MCF 10A (cell line): ENCODE data around the gene ERG28. TPM values are rescaled to one million over a fixed set of nuclear protein-coding genes. Genes with fewer than 3 reads are reported as not detected.

Experiments
- Bru-seq: library from RNA; stranded (reverse); fragments of 400-500 nt; gene quantifications from one replicate; lab custom pipeline; 2021; lab: Mats Ljungman, UMichigan
- BruChase-seq, 2 experiments: library from RNA; stranded (reverse); fragments of 400-500 nt; gene quantifications; one replicate each; lab custom pipeline; 2021; lab: Mats Ljungman, UMichigan
- BruUV-seq: library from RNA; stranded (reverse); fragments of 400-500 nt; replicated peaks from 2 replicates; lab custom pipeline; 2021; lab: Mats Ljungman, UMichigan
- CTCF ChIA-PET: fragments of 300-600 bp; sonication (Branson Sonifier 250); formaldehyde crosslinking; extraction: SDS; loops from one replicate; lab custom pipeline; 2021; ENCODE audit warnings: antibody characterized with exemption, inconsistent platforms; lab: Yijun Ruan, JAX
- POLR2A ChIA-PET: fragments of 300-600, 350-650 bp; sonication (Branson Sonifier 250); formaldehyde crosslinking; extraction: SDS; loops from one replicate; lab custom pipeline; 2020; ENCODE audit warnings: antibody characterized with exemption, inconsistent platforms; lab: Yijun Ruan, JAX
- DNase-seq: peaks from one replicate; pipeline ENCODE4 v3.0.0-alpha.2; 2018; ENCODE audit not compliant: unreplicated experiment
- H3K27ac Mint-ChIP-seq: one replicate; pipeline ENCODE4 v1.8.0; 2022; ENCODE audit warnings: mild to moderate bottlenecking, low read depth, mixed read lengths; ENCODE audit not compliant: unreplicated experiment
- H3K27me3 Mint-ChIP-seq: one replicate; pipeline ENCODE4 v1.8.0; 2022; ENCODE audit warnings: mixed read lengths; ENCODE audit not compliant: insufficient read depth, unreplicated experiment
- H3K36me3 Mint-ChIP-seq: one replicate; pipeline ENCODE4 v1.8.0; 2022; ENCODE audit warnings: mild to moderate bottlenecking, moderate library complexity, mixed read lengths; ENCODE audit not compliant: insufficient read depth, unreplicated experiment
- H3K4me1 Mint-ChIP-seq: one replicate; pipeline ENCODE4 v1.8.0; 2022; ENCODE audit warnings: mixed read lengths; ENCODE audit not compliant: insufficient read depth, unreplicated experiment
- H3K4me3 Mint-ChIP-seq: one replicate; pipeline ENCODE4 v1.8.0; 2022; ENCODE audit warnings: mild to moderate bottlenecking, moderate library complexity, mixed read lengths; ENCODE audit not compliant: unreplicated experiment
- H3K9me3 Mint-ChIP-seq: one replicate; pipeline ENCODE4 v1.8.0; 2022; ENCODE audit warnings: mixed read lengths; ENCODE audit not compliant: unreplicated experiment
- CTCF ChIP-seq: fragments of 200-600 bp; IDR thresholded peaks from one replicate; pipeline ENCODE4 v1.8.0; 2022; ENCODE audit warnings: antibody characterized with exemption, mild to moderate bottlenecking; ENCODE audit not compliant: unreplicated experiment
- intact Hi-C: fragments of 100-400 bp; cut with micrococcal nuclease; formaldehyde crosslinking; loops from 2 replicates; pipeline ENCODE4 v1.14.1; 2022
- long read RNA-seq: library from polyadenylated mRNA; stranded (forward); transcript quantifications from one replicate; pipeline ENCODE4 v2.0.0, GENCODE V29; 2022
- total RNA-seq: library from RNA; stranded (reverse); gene quantifications from 2 replicates; pipeline ENCODE4 v1.2.3, GENCODE V29; 2022

ERG28 gene
- total RNA-seq (10.4 and 11.1 TPM in 2 replicates), Bru-seq, nascent RNA (percentile 60 among the genes with signal in this experiment), BruChase-seq, experiment 1, labeled RNA remaining after a 6-hour chase (percentile 76 among the genes with signal in this experiment), BruChase-seq, experiment 2, labeled RNA remaining after a 2-hour chase (percentile 62 among the genes with signal in this experiment)
- long read RNA-seq, transcript ERG28-201 (5 exons, 2,633 nt), result major isoform, 71 of 76 reads
- long read RNA-seq, partial matches to known transcripts, result 1 of 76 reads
- long read RNA-seq, other reads (novel, unspliced or antisense), result 4 of 76 reads

GRCh38 chr14:75660630-75661498, at the start of gene ERG28, which contains the start of gene TTLL5:
Gene ERG28 (minus strand): TSS chr14:75660876. CDS start chr14:75657502, 3,374 bp downstream.
Gene TTLL5 (plus strand): TSS chr14:75661246. CDS start chr14:75663150, 1,904 bp downstream.
- H3K27me3 Mint-ChIP-seq, result no peaks in the 10 kb centered on the region
- H3K4me3 Mint-ChIP-seq, result peak within 1 kb of the TSS; percentile 98
- DNase-seq, result peak; percentile 99
- ChIA-PET POLR2A (interaction anchor here (0.6 to 18.0 kb wide), 25 partner anchors 10 to 1576 kb away, joined by 3 to 230 read pairs (median 4); partner anchors contain the start of genes FLVCR2, NEK9 and TGFB3), CTCF (interaction anchor here (0.6 to 13.9 kb wide), 4 partner anchors 49 to 1654 kb away, joined by 3 to 470 read pairs (median 4); partner anchors contain the start of gene FLVCR2)
- intact Hi-C loops, result loop anchor here (5.0 kb wide), 1 partner anchor 321 kb away; the partner anchor contains the start of gene TGFB3
- no peaks in the 10 kb centered on the region for H3K9me3 Mint-ChIP-seq
- BruUV-seq, result no TSS peak
- peaks cover 17% of the 10 kb centered on the region for H3K4me1 Mint-ChIP-seq
- H3K36me3 Mint-ChIP-seq, result peaks cover 16% of the 10 kb centered on the region
- TF ChIP-seq CTCF, result no peak
- H3K27ac Mint-ChIP-seq, result peak within 1 kb of the TSS; percentile 97

- H3K27me3 Mint-ChIP-seq, result no peaks in the 10 kb centered on the region
- peak; percentile 62 for TF ChIP-seq CTCF
Observed at GRCh38 chr14:75709207-75709812, 48.6 kb upstream of the ERG28 start.

GRCh38 chr14:75705014-75705413, 44.3 kb upstream of the ERG28 start:
- Mint-ChIP-seq H3K9me3 (no peaks in the 10 kb centered on the region), H3K4me3 (no peak overlapping the region), H3K36me3 (peaks cover 40% of the 10 kb centered on the region), H3K27ac (no peak overlapping the region), H3K4me1 (no peaks in the 10 kb centered on the region), H3K27me3 (no peaks in the 10 kb centered on the region)
- TF ChIP-seq CTCF, result no peak
- no peak for DNase-seq
- ChIA-PET POLR2A (interaction anchor here (0.6 kb wide), 1 partner anchor 23 kb away, joined by 3 read pairs; no protein-coding TSS in a partner anchor), CTCF (interaction anchor here (0.7 to 1.5 kb wide), 7 partner anchors 14 to 1163 kb away, joined by 3 to 7 read pairs (median 3); partner anchors contain the start of gene TGFB3)
- no TSS peak for BruUV-seq
- intact Hi-C loops, result loop anchor here (10.0 kb wide), 1 partner anchor 940 kb away; no protein-coding TSS in a partner anchor

More at GRCh38 chr14:75709207-75709812, 48.6 kb upstream of the ERG28 start:
- Mint-ChIP-seq H3K36me3 (peaks cover 15% of the 10 kb centered on the region), H3K27ac (no peak overlapping the region), H3K9me3 (no peaks in the 10 kb centered on the region), H3K4me3 (no peak overlapping the region), H3K4me1 (peaks cover 20% of the 10 kb centered on the region)
- BruUV-seq, result no TSS peak
- intact Hi-C loops, result loop anchor here (1.0 to 10.0 kb wide), 2 partner anchors 85 to 935 kb away; no protein-coding TSS in a partner anchor
- POLR2A ChIA-PET, result interaction anchor here (0.6 to 5.4 kb wide), 10 partner anchors 48 to 811 kb away, joined by 3 to 49 read pairs (median 4); partner anchors contain the start of genes ERG28, IFT43, TGFB3 and TTLL5
- CTCF ChIA-PET, result interaction anchor here (0.5 to 8.0 kb wide), 60 partner anchors 9 to 1797 kb away, joined by 3 to 205 read pairs (median 3); partner anchors contain the start of genes FLVCR2, IFT43 and TGFB3
- peak; percentile 80 for DNase-seq
